HG03175 (cell line): ENCODE data around the gene CYB5B.
A peak's percentile ranks its signal among the peaks of the same experiment; 100 is the strongest.

Source experiments
- ATAC-seq: cut with Tn5 transposase; IDR thresholded peaks from one replicate; pipeline ENCODE4 v1.9.1; 2021; ENCODE audit warnings: mild to moderate bottlenecking, moderate library complexity; ENCODE audit not compliant: unreplicated experiment

CYB5B gene

DNA sequence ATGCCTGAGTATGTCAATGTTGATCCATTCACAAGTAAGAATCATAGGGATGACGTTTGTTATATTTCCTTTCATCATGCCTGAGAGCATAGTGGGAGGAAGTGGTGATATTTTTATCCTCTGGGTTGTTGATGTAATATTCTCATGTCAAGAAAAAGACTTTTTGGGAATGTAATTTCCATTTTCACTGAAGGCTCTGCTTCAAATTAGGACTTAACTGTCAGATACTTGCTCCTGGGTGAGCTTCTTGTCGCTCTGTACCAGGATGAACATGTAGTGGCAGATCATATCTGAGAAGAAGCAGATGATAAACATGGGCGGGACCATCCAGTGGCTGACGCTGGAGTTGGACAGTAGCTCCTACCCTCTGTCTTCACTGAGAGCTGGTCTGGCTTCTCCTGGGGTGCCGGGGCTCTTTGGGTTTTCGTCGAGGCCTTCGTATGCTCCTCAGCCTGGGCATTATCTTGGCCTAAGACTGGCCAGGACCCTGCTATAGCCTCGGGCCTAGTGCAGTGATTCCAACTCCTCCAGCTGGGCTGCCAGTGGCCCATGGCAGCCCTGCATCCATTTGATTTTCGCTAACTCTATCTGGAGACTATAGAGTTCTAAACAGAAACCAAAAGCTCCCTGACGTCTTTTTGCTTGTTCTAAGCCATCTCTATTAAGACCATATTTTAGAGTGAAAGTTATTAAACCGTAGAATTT is 19.7 kb downstream of the CYB5B start:
- no peak for ATAC-seq

DNA sequence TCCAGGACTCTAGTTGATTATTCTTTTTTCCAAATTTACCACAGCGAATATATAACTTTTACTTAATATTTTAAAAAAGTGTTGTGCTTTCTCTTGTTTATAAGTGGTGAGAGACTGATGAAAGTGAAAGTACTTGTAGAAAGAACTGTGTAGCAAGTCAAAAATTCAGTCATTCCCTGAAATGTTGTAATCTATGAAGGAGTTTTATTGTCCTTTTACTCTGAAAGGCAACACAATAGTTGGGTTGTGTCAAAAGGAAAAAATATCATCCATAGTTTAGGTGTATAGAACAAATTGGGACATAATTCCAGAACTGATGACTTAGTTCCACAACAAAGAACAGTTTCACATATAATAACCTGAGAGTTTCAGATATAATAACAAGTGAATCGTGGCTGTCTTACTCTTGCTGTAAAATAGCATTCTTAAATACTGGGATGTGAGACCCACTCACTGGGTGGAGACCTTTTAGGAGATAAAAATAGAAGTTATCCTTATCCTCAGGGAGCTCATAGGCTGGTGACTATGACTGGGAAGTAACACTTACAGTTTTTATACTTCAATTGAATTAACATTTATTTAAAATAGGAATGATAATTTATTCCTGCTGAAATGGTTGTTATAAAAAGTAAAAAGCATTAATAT is 20.6 kb downstream of the CYB5B start:
- ATAC-seq = no peak

DNA sequence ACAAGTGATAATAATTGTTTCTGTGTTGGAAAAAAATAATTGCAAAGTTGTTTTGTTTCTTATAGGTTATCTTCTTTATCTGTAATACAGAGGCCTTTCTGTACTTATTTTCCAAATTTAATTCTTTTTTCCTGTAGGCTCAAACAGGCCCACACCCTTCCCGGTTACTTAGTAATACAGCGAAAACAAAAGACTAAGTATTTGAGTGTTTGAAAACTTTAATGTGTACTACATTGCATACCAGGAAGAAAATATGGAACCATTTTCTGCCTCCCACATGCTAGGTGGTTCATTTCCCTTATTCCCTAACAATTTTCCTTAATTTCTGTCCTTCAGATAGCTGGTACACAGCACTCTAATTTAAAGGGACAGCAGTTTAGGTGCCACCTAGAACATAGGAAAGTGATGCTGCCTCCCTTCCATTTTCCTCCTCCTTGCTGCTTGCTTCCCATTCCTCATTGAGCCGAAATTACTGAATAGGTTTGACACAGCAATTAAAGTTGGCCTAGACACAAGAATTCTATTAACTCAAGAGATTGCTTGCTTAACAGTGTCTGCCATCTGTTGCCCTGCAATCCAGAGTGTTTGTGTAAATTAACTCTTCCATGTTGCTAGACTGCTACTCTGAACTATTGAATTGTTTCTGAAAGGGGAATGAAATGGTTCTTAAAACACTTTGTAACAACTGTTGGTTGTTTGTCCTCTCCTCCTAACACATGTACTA is 24.2 kb downstream of the CYB5B start:
- ATAC-seq = no peak

DNA sequence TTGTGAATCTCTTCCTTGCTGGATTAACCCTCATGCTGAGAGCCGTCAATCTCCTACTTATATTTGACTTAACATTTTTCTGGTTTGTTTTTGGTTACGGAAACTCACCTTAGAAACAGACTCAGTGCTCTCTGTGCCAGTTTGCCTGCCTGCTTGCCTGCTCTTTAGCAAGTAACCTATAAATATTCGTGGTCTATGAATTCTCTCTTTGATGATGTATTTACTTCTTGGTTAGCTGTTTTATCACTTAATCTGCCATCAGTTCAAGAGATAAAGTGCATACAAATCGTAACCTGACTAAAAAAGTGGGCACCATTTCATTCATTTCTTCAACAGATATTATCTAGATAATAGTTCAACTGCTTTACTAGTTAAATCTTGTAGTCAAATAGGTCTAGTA is 26.7 kb downstream of the CYB5B start:
- no peak for ATAC-seq

DNA sequence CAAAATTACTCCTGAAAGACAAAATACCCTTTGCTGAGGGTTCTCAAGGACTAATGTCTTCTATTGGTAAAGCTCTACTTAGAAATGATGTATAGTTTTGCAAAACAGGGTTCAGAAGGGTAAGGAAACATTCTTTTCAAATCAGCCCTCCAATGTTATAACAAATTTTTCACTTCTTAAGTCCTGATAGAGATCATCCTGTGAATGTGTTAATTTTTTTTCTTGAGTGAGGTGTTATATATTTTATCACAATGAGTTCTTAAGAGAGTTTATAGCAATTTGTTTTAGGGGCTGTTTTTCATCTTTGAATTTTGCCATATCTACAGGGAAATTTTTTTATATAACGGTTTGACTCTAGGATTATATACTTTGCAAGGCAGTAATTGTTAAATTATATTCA is 29.5 kb downstream of the CYB5B start:
- ATAC-seq = no peak

DNA sequence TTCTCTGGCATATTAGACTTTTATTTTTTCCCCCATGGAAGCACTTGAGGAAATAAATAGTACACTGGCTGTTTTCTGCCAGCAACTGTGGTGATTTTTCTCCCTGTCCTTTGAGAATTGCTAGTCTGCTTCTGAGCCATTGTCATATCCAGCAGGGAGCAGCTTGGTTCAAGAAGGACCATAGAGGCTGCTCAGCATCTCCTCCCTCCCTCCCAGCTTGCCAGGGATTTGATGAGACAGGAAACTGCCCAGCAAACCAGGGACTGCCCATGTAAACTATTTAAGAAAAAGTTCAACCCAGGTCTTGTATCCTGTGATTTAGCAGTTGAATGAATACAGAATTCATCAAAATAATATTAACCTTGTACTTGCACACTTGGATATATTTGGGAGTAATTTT is 39.5 kb downstream of the CYB5B start:
- no peak for ATAC-seq

DNA sequence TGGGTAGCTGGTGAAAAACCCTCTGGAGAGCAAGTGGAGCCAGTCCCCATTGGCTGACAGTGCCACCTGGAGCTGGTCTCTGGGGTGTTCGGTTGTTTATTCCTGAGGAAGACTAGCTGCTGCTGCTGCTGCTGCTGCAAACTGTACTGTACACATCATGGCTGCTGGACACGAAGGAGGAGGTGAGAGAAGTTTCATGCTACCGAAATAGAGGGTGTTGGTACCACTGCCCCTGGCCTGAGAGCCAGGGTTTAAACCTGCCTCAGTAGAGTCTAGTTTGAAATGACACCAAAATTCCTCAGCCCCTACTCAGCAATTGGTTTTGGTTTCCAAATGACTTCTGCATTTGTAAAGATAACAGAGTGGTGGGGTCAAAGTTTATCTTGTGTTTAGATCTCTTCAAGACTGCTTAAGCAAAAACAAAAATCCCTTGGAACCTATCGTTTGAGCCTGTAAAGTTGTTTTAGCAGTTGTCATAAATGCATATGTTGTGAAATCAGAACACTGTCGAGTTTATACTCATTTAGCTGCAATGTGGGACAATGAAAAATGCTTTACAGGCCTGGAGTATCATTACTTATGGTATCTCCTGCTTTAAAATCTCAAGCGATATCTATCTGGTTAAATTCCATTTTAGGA is 40.8 kb downstream of the CYB5B start:
- peak; percentile 47 for ATAC-seq

DNA sequence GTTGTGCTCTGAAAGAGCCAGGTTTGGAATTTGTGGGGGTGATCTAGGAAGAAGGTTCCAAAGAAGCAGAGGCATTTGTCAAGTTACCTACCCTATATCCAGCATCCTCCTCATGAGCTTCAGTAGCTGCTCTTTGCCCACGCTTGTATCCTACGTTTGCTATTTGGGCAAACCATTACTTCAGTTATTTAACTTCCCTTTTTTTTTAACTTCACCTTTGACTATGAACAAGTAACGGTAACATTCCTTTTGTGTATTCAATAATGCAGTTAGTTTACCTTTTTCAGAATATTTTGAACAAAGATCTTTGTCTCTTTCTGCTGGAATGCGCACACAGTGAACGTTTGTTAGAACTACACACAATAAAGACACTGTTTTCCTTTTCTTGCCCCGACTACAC is 41.5 kb downstream of the CYB5B start:
- no peak for ATAC-seq

DNA sequence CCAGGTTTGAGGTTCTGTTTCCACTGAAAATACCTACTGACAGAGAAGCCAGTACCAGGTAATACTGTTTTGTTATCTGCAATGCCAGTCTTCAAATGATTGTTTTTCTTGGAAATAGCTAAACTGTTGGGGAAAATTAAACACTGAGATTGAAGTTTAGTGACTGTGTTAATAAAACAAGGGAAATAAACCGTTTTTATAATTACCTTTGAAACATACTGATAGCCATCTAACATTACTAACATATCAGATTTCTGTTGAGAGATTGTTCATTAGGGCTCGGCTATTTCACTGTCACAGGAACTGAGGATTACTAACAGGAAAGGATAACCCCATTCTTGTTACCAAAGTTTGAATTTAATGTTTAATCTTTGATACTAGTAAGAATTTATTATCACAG is 42.1 kb downstream of the CYB5B start:
- ATAC-seq = no peak

DNA sequence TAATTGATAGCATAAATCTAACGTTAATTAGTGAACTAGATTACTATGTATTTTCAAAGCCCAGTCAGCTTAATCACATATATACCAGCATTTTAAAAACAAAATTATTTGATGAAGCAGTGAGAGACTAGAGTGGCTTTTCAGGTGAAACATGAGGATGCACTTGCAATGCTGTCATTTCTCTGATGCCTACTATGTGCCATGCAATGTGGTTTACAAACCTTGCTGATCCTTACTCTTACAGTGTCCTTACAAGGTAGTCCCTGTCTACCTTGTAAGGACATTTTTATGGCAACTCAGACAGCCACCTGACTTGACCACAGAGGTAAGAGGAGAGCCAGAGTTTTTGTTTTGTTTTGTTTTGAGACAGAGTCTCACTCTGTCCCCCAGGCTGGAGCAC is 42.7 kb downstream of the CYB5B start:
- ATAC-seq = no peak

DNA sequence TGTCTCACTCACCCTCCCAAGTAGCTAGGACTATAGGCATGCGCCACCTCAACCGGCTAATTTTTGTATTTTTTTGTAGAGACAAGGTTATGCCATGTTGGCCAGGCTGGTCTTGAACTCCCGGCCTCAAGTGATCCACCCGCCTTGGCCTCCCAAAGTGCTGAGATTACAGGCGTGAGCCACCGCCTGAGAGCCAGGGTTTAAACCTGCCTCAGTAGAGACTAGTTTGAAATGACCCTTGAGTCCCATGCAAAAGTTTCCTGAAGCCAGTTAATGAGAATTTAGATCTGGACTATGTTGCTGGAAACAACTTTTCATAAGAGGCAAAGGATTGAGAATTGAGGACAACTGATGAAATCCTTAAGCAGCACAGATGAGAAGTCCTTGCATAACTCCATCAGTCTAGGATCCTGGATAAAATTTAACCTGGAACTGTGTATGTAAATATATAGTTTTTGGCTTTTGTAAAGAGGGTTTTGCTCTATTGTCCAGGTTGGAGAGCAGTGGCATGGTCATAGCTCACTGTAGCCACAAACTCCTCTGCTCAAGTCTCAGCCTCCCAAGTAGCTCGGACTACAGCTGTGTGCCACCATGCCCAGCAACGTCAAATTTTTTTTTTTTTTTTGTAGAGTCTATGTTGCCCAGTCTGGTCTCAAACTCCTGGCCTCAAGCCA is 43.2 kb downstream of the CYB5B start:
- no peak for ATAC-seq

DNA sequence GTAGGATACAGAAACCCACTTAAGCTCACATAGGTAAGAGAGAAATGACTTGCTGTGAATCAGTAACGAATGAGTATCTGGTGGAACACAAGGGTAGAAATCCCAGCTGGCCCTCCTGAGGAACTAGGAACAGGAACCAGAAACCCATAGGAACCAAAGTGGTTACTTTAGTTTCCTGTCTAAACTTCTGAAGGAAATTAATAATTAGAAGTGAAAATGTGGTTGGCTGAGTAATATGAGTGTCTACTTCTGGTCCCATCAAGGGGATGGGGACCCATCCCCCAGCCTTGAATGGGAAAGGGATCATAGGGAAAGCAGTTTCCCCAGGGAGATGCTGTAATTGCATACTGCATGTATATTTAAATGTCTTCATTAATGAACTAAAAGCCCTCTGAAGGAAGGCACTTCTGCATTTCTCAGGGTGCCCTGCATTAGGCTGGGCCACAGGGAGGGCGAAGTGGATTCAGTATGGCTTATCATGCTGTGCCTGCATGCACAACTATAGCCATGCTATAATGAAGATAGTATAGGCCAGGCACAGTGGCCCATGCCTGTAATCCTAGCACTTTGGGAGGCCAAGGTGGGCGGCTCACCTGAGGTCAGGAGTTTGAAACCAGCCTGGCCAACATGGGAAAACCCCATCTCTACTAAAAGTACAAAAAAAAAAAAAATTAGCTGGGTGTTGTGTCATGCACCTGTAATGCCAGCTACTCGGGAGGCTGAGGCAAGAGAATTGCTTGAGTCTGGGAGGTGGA is 45.6 kb downstream of the CYB5B start:
- ATAC-seq = peak; percentile 71

DNA sequence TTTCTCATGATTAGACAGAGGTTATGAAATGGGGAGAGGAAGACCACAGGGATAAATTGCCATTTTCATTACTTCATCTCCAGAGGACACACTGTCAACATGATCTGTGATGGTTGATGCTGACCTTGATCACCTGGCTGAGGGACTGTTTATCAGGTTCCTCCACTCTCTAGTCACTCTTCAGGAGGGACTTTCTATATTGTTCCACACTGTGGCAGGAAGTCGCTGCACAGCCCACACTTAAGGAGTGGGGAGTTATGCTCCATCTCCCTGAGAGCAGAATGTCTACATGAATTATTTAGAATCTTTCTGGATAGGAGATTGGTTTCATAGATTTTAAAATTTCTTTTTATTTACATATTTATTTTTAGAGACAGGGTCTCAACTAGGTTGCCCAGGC is 46.7 kb downstream of the CYB5B start:
- no peak for ATAC-seq

DNA sequence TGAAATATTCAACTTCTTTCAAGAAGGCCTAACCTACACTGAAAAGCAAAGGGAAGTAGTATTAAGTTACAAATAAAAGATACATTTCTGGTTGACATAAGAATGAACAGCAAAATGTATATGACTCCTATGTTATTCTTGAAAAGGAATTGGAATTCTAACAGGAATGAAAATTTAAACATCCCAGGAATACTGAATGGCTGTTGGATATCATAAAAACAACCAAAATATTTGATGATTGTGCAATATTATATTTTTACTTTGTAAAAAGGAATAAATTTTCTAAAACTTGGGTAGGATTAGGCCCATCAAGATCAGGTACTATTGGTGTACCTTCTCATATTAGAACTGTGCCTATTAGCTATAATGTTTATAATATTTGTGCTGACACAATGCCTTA is 50.0 kb downstream of the CYB5B start:
- ATAC-seq = no peak

DNA sequence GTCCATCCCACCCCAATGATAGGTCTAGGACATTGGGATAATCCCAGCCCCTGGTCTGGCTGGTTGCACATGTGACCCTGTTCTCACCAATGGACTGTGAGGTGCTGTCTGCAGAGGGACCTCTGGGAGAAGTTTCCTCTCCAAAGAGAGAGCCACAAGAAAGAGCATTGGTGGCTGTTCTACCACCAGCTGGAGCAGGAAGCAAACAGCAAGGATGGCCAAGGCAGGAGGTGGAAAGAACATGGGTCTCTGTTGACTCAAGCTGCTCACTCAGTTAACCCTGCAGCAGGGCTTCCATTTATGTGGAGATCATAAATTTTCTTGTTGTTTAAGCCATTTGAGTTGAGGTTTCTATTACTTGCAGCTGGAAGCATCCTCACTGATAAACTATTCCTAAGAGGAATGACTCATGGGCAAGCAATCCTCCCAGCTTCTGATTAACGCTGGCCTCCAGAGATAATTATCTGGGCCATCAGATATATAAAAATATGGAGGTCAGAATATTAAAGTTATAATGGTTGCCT is 52.6 kb downstream of the CYB5B start:
- ATAC-seq = no peak

DNA sequence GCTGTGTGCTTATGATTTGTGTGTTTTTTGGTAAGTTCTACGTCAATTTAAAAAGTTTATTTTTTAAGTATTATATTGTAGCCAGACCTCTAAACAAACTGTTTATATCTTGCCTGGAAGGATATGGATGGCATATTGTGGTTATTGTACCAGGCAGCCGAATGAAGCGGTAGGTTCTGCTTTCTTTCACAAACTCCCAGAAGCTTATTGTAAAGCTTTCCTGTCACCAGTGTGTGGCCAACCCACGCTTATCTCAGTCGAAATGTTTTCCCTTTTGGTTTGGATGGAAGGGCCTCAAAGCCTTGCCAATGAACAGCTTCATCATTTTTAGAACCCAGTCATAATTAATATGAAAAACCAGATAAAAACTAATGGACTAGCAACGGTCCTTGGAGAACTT is 53.1 kb downstream of the CYB5B start:
- ATAC-seq = no peak

DNA sequence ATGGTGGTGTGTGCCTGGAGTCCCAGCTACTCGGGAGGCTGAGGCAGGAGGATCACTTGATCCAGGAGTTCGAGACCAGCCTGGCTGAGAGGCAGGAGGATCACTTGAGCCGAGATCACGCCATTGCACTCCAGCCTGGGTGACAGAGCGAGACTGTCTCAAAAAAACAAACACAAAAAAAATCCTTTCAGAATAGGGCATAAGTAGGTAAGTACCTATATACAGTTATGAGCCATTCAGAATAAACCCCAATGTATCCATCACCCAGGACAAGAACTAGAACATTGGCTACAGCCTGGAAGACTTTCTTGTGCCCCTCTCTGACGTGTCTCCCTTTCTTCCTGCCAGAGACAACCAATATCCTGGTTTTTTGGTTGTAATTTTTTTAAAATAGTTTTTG is 54.3 kb downstream of the CYB5B start:
- ATAC-seq = no peak

DNA sequence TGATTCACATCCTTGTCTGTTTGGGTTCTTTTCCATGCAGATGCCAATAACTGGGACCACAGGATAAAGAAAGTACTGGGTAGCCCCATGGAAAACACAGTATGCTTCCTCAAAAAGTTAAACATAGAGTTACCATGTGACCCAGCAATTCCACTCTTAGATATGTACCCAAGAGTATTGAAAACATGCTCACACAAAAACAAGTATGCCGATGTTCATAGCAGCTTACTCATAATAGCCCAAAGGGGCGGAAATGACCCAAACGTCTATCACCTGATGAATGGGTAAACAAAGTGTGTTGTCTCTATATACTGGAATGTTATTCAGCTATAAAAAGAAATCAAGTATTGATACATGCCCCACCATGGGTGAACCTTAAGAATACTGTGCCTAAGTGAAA is 55.4 kb downstream of the CYB5B start:
- ATAC-seq = no peak

DNA sequence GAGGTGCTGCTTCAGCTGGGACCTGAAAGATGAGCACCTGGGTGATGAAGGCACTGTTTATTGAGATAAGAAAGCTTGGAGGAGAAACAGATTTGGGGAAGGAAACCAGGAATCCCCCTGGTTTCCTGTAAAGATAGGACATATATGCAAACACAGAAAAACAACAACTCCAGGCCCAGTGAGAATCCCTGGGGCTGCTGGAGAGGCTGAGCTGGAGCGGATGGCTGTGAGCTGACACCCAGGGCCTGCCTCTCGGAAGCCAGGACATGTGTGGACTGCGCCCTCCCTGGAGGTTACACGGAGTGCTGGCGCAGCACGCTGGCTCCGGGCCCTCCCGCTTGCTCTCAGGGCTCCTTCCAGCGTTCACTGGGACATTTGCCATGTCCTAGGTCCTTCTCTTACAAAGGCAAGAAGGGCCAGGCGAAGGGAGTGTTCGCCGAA is 57.5 kb downstream of the CYB5B start:
- no peak for ATAC-seq

DNA sequence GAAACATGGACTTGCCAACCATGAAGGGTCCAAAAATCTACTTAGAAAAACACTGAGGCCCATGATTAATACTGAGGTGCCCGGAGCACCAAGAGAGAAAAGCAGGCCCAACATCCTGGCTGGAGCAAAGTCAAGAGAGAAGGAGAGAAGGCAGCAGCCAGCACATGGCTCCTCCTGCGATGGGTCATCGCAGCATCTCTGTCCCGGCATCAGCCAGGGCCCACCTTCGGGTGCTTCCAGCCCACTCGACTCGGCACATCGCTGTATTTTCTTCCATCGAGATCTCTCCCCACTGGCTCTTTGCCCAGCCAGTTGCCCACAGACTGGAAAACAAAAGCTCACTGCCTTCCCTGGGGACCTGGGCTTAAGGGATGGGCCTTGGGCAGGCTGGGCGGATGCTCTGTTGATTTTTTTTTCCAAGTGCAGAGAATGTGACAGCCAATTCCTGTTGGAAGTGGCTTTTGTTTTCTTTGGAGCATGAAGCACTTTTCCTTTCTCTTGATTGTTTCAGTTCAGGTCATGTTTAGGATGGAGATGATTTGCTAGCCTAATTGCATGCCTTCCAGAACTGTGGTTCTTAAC is 58.1 kb downstream of the CYB5B start:
- ATAC-seq = no peak
